Thyroid gland (tissue), 4 donors: ENCODE results near the gene PARM1.

Source experiments
- POLR2A ChIP-seq, 2 donors: fragments of 450-650 bp; IDR thresholded peaks; one replicate each; pipeline ENCODE4 v1.6.1; 2017; ENCODE audit warnings: antibody characterized with exemption in 2 of 2, mild to moderate bottlenecking in 2 of 2, moderate library complexity in 1 of 2
- TF ChIP-seq, protein P1 (sequence below), 6 experiments: fragments of 200-600 bp in 3 of 6; fragments of 450-650 bp in 3 of 6; sonication (generic) in 3 of 6; IDR thresholded peaks; one replicate each; pipeline ENCODE4 v1.5.1; 2016 to 2019; ENCODE audit warnings: antibody characterized with exemption in 6 of 6, mild to moderate bottlenecking in 2 of 6, inconsistent platforms in 1 of 6, moderate library complexity in 1 of 6

DNA sequence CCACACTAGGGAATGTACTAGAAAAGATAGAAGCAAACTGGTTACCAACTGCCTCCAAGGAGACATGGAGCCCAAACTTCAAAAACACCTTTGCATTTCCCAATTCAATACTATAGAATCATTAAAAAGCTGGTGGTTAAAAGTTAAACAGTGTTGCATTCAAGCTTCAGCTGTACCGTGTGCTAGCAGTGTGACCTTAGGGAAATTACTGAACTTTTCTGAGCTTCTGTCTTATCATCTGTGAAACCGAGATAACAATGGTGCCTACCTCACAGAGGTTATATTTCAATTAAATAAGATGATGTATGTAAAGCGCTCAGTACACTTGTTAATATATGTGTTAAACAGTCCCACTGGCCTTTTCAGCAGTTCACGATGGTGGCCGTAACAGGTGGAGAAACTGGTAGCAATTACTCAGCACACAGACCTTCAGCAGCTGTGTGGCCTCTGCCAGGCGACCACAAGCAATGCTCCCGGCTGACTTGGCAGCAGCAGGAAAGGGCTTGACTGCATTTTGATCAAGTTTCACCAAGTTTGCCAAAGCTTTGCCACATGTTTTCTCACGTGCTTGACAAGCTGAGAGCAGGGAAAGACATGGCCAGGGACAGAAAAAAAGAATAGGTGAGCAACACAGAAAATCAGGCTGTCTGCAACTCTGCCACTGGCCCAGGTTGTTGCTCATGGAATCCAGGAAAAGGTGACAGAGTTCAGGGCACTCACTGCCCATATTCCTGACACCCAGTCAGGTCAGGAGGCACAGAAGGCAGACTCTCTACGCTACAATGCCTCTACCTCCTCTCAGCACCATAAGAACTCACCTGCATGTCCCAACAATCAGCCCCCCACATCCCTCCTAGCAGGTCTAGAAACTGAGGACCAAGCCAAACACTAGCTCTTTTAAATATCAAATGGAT lies 72.1 kb downstream of the PARM1 start:
- TF ChIP-seq, protein P1, sequence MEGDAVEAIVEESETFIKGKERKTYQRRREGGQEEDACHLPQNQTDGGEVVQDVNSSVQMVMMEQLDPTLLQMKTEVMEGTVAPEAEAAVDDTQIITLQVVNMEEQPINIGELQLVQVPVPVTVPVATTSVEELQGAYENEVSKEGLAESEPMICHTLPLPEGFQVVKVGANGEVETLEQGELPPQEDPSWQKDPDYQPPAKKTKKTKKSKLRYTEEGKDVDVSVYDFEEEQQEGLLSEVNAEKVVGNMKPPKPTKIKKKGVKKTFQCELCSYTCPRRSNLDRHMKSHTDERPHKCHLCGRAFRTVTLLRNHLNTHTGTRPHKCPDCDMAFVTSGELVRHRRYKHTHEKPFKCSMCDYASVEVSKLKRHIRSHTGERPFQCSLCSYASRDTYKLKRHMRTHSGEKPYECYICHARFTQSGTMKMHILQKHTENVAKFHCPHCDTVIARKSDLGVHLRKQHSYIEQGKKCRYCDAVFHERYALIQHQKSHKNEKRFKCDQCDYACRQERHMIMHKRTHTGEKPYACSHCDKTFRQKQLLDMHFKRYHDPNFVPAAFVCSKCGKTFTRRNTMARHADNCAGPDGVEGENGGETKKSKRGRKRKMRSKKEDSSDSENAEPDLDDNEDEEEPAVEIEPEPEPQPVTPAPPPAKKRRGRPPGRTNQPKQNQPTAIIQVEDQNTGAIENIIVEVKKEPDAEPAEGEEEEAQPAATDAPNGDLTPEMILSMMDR (IDR thresholded peaks at IDR 0.05) = no peak
- TF ChIP-seq POLR2A (IDR thresholded peaks at IDR 0.05) = peak in 1 of 2 donors; percentile 40
